ENCODE results near the gene CAMTA1. TPM values are rescaled to one million over a fixed set of nuclear protein-coding genes. Genes with fewer than 3 reads are reported as not detected.

The CAMTA1 gene
- polyA plus RNA-seq, 1 donor from 2014 or later: 162 TPM

DNA sequence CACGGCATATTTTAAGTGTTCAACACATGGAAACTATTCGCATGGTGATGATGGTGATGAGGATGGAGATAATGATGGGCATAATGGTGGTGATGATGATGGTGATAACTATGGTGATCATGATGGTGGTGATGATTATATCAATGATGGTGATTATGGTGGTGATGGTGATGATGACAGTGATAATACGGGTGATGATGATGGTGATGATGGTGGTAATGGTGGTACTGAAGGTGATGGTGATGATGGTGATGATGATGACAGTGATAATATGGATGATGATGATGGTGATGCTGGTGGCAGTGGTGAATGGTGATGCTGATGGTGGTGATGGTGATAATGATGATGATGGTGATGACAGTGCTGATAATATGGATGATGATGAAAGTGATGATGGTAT lies 644.0 kb downstream of the CAMTA1 start:
- H3K9me3 ChIP-seq (ENCODE audit: low read length): no peaks in the 10 kb centered on the region
- H2AFZ ChIP-seq (ENCODE audit: low read depth, low read length): no peak overlapping the region
- no peak overlapping the region for H3K27ac ChIP-seq (ENCODE audit: low read length)
- H3K36me3 ChIP-seq (ENCODE audit: insufficient read depth, low read length): no peaks in the 10 kb centered on the region
- H3K4me2 ChIP-seq (ENCODE audit: low read length): no peak overlapping the region
- no peak overlapping the region for H3K4me3 ChIP-seq (ENCODE audit: low read length)
- no peaks in the 10 kb centered on the region for H3F3A ChIP-seq (ENCODE audit: insufficient read depth, low read length, poor library complexity, severe bottlenecking)
- no peaks in the 10 kb centered on the region for H3K9me2 ChIP-seq (ENCODE audit: insufficient read depth, low read length)
- no peak overlapping the region for H3K9ac ChIP-seq (ENCODE audit: low read length)
- no peaks in the 10 kb centered on the region for H3K27me3 ChIP-seq (ENCODE audit: insufficient read depth, low read depth, low read length)
- H3K79me2 ChIP-seq (replicated peaks; ENCODE audit: insufficient read depth, low read length): no peaks in the 10 kb centered on the region
- TF ChIP-seq RAD21 (conservative IDR thresholded peaks at IDR 0.05): no peak
- TF ChIP-seq POLR2AphosphoS5 (IDR thresholded peaks at IDR 0.05): no peak
- TF ChIP-seq EP300 (conservative IDR thresholded peaks at IDR 0.05; ENCODE audit: poor library complexity, severe bottlenecking): no peak
- no peak for TF ChIP-seq SMC3 (conservative IDR thresholded peaks at IDR 0.05; ENCODE audit: poor library complexity)
- no peak for TF ChIP-seq EZH2 (IDR thresholded peaks at IDR 0.05; ENCODE audit: borderline replicate concordance, insufficient read depth, low read length, poor library complexity, severe bottlenecking)
- TF ChIP-seq, protein P1, sequence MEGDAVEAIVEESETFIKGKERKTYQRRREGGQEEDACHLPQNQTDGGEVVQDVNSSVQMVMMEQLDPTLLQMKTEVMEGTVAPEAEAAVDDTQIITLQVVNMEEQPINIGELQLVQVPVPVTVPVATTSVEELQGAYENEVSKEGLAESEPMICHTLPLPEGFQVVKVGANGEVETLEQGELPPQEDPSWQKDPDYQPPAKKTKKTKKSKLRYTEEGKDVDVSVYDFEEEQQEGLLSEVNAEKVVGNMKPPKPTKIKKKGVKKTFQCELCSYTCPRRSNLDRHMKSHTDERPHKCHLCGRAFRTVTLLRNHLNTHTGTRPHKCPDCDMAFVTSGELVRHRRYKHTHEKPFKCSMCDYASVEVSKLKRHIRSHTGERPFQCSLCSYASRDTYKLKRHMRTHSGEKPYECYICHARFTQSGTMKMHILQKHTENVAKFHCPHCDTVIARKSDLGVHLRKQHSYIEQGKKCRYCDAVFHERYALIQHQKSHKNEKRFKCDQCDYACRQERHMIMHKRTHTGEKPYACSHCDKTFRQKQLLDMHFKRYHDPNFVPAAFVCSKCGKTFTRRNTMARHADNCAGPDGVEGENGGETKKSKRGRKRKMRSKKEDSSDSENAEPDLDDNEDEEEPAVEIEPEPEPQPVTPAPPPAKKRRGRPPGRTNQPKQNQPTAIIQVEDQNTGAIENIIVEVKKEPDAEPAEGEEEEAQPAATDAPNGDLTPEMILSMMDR (IDR thresholded peaks at IDR 0.05; ENCODE audit: poor library complexity, severe bottlenecking): no peak
- TF ChIP-seq MXI1 (conservative IDR thresholded peaks at IDR 0.05; ENCODE audit: poor library complexity, severe bottlenecking): no peak
- TF ChIP-seq TAF1 (IDR thresholded peaks at IDR 0.05; ENCODE audit: low read depth): no peak
- TF ChIP-seq, protein P2, sequence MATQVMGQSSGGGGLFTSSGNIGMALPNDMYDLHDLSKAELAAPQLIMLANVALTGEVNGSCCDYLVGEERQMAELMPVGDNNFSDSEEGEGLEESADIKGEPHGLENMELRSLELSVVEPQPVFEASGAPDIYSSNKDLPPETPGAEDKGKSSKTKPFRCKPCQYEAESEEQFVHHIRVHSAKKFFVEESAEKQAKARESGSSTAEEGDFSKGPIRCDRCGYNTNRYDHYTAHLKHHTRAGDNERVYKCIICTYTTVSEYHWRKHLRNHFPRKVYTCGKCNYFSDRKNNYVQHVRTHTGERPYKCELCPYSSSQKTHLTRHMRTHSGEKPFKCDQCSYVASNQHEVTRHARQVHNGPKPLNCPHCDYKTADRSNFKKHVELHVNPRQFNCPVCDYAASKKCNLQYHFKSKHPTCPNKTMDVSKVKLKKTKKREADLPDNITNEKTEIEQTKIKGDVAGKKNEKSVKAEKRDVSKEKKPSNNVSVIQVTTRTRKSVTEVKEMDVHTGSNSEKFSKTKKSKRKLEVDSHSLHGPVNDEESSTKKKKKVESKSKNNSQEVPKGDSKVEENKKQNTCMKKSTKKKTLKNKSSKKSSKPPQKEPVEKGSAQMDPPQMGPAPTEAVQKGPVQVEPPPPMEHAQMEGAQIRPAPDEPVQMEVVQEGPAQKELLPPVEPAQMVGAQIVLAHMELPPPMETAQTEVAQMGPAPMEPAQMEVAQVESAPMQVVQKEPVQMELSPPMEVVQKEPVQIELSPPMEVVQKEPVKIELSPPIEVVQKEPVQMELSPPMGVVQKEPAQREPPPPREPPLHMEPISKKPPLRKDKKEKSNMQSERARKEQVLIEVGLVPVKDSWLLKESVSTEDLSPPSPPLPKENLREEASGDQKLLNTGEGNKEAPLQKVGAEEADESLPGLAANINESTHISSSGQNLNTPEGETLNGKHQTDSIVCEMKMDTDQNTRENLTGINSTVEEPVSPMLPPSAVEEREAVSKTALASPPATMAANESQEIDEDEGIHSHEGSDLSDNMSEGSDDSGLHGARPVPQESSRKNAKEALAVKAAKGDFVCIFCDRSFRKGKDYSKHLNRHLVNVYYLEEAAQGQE (IDR thresholded peaks at IDR 0.05; ENCODE audit: borderline replicate concordance): no peak
- no peaks in the 10 kb centered on the region for H4K20me1 ChIP-seq (ENCODE audit: insufficient read depth)

DNA sequence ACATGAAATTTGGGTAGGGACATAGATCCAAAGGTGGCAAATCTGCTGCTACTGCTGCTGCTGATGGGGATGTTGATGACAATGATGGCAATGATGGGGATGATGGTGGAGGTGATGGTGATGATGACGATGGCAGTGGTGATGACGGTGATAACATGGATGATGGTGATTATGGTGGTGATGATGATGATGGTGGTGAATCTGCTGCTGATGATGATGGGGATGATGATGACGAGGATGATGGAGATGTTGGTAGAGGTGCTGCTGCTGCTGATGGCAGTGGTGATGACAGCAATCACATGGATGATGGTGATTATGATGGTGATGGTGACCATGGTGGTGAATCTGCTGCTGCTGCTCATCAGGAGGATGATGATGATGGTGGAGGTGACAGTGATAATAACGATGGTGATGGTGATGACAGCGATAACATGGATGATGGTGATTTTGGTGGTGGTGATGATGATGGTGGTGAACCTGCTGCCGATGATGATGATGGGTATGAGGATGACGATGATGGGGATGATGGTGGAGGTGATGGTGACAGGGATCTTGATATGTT lies 644.9 kb downstream of the CAMTA1 start:
- Histone ChIP-seq H3F3A (ENCODE audit: insufficient read depth, low read length, poor library complexity, severe bottlenecking) (no peaks in the 10 kb centered on the region), H2AFZ (ENCODE audit: low read depth, low read length) (no peak overlapping the region), H3K36me3 (ENCODE audit: insufficient read depth, low read length) (no peaks in the 10 kb centered on the region), H3K4me3 (ENCODE audit: low read length) (no peak overlapping the region), H4K20me1 (ENCODE audit: insufficient read depth) (no peaks in the 10 kb centered on the region), H3K27me3 (ENCODE audit: insufficient read depth, low read depth, low read length) (no peaks in the 10 kb centered on the region), H3K9me3 (ENCODE audit: low read length) (no peaks in the 10 kb centered on the region), H3K27ac (ENCODE audit: low read length) (no peak overlapping the region), H3K9ac (ENCODE audit: low read length) (no peak overlapping the region), H3K9me2 (ENCODE audit: insufficient read depth, low read length) (no peaks in the 10 kb centered on the region), H3K79me2 (replicated peaks; ENCODE audit: insufficient read depth, low read length) (no peaks in the 10 kb centered on the region), H3K4me2 (ENCODE audit: low read length) (no peak overlapping the region)
- no peak for TF ChIP-seq TAF1 (IDR thresholded peaks at IDR 0.05; ENCODE audit: low read depth)

DNA sequence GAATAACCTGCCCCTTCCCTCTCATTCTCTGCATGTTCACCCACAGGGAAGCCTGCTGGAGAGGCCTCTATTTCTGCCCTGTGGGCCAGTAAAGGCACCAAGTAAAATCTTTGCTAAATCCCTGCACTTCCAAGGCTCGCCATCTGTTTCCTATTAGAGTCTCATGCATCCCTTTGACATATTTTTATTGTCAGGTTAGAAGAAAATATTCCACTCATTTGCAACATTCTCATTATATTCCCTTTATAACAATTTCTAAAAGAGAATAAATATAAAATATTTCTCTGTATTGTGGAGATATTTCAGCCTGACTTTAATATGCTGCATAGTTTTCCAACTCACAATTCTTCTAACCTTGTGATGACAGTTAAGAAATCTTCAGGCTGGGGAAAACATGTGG lies 645.4 kb downstream of the CAMTA1 start:
- Histone ChIP-seq H3K27me3 (ENCODE audit: insufficient read depth, low read depth, low read length) (no peaks in the 10 kb centered on the region), H2AFZ (ENCODE audit: low read depth, low read length) (no peak overlapping the region), H3K36me3 (ENCODE audit: insufficient read depth, low read length) (no peaks in the 10 kb centered on the region), H3K9me2 (ENCODE audit: insufficient read depth, low read length) (no peaks in the 10 kb centered on the region), H3K9ac (ENCODE audit: low read length) (no peak overlapping the region), H3K4me2 (ENCODE audit: low read length) (no peak overlapping the region), H3F3A (ENCODE audit: insufficient read depth, low read length, poor library complexity, severe bottlenecking) (no peaks in the 10 kb centered on the region), H3K27ac (ENCODE audit: low read length) (no peak overlapping the region), H3K79me2 (replicated peaks; ENCODE audit: insufficient read depth, low read length) (no peaks in the 10 kb centered on the region), H3K9me3 (ENCODE audit: low read length) (no peaks in the 10 kb centered on the region), H3K4me3 (ENCODE audit: low read length) (no peak overlapping the region), H4K20me1 (ENCODE audit: insufficient read depth) (no peaks in the 10 kb centered on the region)
- TF ChIP-seq, protein P1 (IDR thresholded peaks at IDR 0.05; ENCODE audit: poor library complexity, severe bottlenecking): no peak
- TF ChIP-seq, protein P2 (IDR thresholded peaks at IDR 0.05; ENCODE audit: borderline replicate concordance): no peak

Data from neural cell (in vitro differentiated cells).